Measurements from ENCODE around the gene SLC39A13.

DNA sequence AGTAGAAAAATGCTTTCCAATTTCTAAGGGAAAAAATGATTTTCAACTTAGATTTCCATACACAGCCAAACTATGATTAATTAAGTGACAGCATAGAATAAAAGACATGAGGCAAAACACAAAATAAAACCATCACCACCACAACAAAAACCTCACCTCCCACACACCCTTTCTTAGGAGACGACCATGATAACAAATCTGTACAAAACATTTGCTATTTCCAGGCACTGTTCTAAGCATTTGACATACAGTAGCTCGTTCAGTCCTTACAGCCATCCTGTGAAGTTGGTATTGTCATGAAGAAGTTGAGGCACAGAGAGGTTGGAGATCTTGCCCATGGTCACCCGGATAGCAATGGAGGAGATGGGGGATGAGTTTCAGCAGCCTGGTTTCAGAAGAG is 38.7 kb upstream of the SLC39A13 start:
- TF ChIP-seq EZH2 (IDR thresholded peaks at IDR 0.05; ENCODE audit: insufficient read depth, poor library complexity, severe bottlenecking) (no peak), EZH2phosphoT487 (IDR thresholded peaks at IDR 0.05; ENCODE audit: insufficient read depth, low read depth) (no peak)

Measured in GM23248 (cell line).